Psoas muscle (tissue), 8 donors: Measurements from ENCODE around the gene VSNL1. TPM values are rescaled to one million over a fixed set of nuclear protein-coding genes. Genes with fewer than 3 reads are reported as not detected.

Experiments
- ATAC-seq, 4 donors: fragments of 200-7000 bp; cut with Tn5 transposase; one replicate each; pipeline ENCODE4 v1.9.1; 2020; ENCODE audit warnings: moderate library complexity in 3 of 4, mild to moderate bottlenecking in 2 of 4
- DNase-seq, 2 donors: peaks; one replicate each; pipeline ENCODE4 v3.0.0-alpha.2; 2020
- H3K27ac ChIP-seq: fragments of 200-600 bp; one replicate; pipeline ENCODE4 v1.8.0; 2022
- H3K27me3 ChIP-seq, 3 donors: fragments of 200-600 bp in 1 of 3; one replicate each; pipeline versions ENCODE4 v1.6.1 to v1.8.0; 2013 to 2022; ENCODE audit warnings: low read length in 2 of 3, mild to moderate bottlenecking in 2 of 3, moderate library complexity in 1 of 3; ENCODE audit not compliant: insufficient read depth in 3 of 3
- H3K36me3 ChIP-seq, 2 donors: fragments of 200-600 bp in 1 of 2; one replicate each; pipeline versions ENCODE4 v1.6.1 to v1.8.0; 2013 to 2022; ENCODE audit warnings: low read depth in 1 of 2, mild to moderate bottlenecking in 1 of 2, moderate library complexity in 1 of 2; ENCODE audit not compliant: insufficient read depth in 1 of 2
- H3K4me1 ChIP-seq: fragments of 200-600 bp; one replicate; pipeline ENCODE4 v1.8.0; 2022
- H3K4me3 ChIP-seq: fragments of 200-600 bp; one replicate; pipeline ENCODE4 v1.8.0; 2022; ENCODE audit warnings: mild to moderate bottlenecking
- H3K9me3 ChIP-seq: fragments of 200-600 bp; one replicate; pipeline ENCODE4 v1.8.0; 2022
- WGBS, 3 donors: extraction: QIAGEN DNeasy Blood & Tissue Kit; methylation state at CpG; one replicate each; pipeline versions ENCODE4 v1.1.6 to v1.1.7; 2013; 5-methylcytosine and 5-hydroxymethylcytosine counted together
- intact Hi-C, 2 donors: fragments of 100-400 bp; cut with DNase I; formaldehyde crosslinking; loops; one replicate each; pipeline versions ENCODE4 v1.11.0 to v1.14.2; 2022
- polyA plus RNA-seq, 3 donors: library from polyadenylated mRNA; stranded (reverse); fragments of 200-250 nt; gene quantifications; one replicate each; pipeline ENCODE4 v1.2.3, GENCODE V29; 2013
- total RNA-seq, 4 donors: library from RNA; stranded (reverse); fragmentation: NEBNext Ultra II Directional in 2 of 4; extraction: Animal tissue kit (Norgen Biotek cat#: 25700) in 2 of 4; gene quantifications; one replicate each; pipeline versions ENCODE4 v1.2.1 to v1.2.4, GENCODE V29; 2021 to 2023
- TF ChIP-seq, protein P1 (sequence below): fragments of 200-600 bp; IDR thresholded peaks from one replicate; pipeline ENCODE4 v1.8.0; 2022; ENCODE audit warnings: antibody characterized with exemption
- donor health status: healthy with polysubstance abuse.
- donor health status: DM: no; HTN: no; CAD: no; lungs with moderate emphysema.
- donor health status: Bipolar disorder and iron deficiency.
- donor health status: healthy.
- donor health status: DM: yes; HTN: yes; CAD: no.
- donor health status: DM: no; HTN: no; CAD: no.
- donor health status: DM: no; HTN: no; CAD: no.
- donor health status: DM: yes; HTN: yes; CAD: no.

Gene VSNL1
- total and polyA plus RNA-seq, 7 donors = 0.05 to 0.52 (median 0.19) TPM; not detected in 3

GRCh38 chr2:17606851-17607250, 66.4 kb downstream of the VSNL1 start:
- Histone ChIP-seq H3K9me3 (no peaks in the 10 kb centered on the region), H3K27me3 (no peaks in the 10 kb centered on the region), H3K4me1 (no peaks in the 10 kb centered on the region), H3K4me3 (no peak overlapping the region), H3K36me3 (no peaks in the 10 kb centered on the region), H3K27ac (no peak overlapping the region)
- intact Hi-C loops = no loop called here
- TF ChIP-seq, protein P1, sequence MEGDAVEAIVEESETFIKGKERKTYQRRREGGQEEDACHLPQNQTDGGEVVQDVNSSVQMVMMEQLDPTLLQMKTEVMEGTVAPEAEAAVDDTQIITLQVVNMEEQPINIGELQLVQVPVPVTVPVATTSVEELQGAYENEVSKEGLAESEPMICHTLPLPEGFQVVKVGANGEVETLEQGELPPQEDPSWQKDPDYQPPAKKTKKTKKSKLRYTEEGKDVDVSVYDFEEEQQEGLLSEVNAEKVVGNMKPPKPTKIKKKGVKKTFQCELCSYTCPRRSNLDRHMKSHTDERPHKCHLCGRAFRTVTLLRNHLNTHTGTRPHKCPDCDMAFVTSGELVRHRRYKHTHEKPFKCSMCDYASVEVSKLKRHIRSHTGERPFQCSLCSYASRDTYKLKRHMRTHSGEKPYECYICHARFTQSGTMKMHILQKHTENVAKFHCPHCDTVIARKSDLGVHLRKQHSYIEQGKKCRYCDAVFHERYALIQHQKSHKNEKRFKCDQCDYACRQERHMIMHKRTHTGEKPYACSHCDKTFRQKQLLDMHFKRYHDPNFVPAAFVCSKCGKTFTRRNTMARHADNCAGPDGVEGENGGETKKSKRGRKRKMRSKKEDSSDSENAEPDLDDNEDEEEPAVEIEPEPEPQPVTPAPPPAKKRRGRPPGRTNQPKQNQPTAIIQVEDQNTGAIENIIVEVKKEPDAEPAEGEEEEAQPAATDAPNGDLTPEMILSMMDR = no peak
- WGBS, 3 donors = 70 to 85% (median 80%) methylated on average over 2 of the region's 2 CpGs
- DNase-seq (no peak), ATAC-seq (no peak)

GRCh38 chr2:17607379-17607778, 66.9 kb downstream of the VSNL1 start:
- DNase-seq (no peak), ATAC-seq (no peak)
- TF ChIP-seq, protein P1 = no peak
- intact Hi-C loops = no loop called here
- Histone ChIP-seq H3K4me3 (no peak overlapping the region), H3K9me3 (no peaks in the 10 kb centered on the region), H3K36me3 (no peaks in the 10 kb centered on the region), H3K27ac (no peak overlapping the region), H3K27me3 (no peaks in the 10 kb centered on the region), H3K4me1 (no peaks in the 10 kb centered on the region)
- 48 to 52% (median 51%) methylated on average over 1 of the region's 1 CpG for WGBS, 3 donors

- TF ChIP-seq, protein P1 = no peak
- intact Hi-C loops = no loop called here
- no peaks in the 10 kb centered on the region for H3K36me3 ChIP-seq
- DNase-seq (no peak), ATAC-seq (no peak)
- no peak overlapping the region for H3K27ac ChIP-seq
- no peaks in the 10 kb centered on the region for H3K4me1 ChIP-seq
- no peaks in the 10 kb centered on the region for H3K9me3 ChIP-seq
- 48 to 54% (median 52%) methylated on average over 4 of the region's 4 CpGs for WGBS, 3 donors
- H3K4me3 ChIP-seq = no peak overlapping the region
- H3K27me3 ChIP-seq = no peaks in the 10 kb centered on the region
Observed at GRCh38 chr2:17608251-17608650, 67.8 kb downstream of the VSNL1 start.

- intact Hi-C loops = no loop called here
- Histone ChIP-seq H3K4me3 (no peak overlapping the region), H3K27ac (no peak overlapping the region), H3K36me3 (no peaks in the 10 kb centered on the region), H3K4me1 (no peaks in the 10 kb centered on the region), H3K27me3 (no peaks in the 10 kb centered on the region), H3K9me3 (no peaks in the 10 kb centered on the region)
- DNase-seq = no peak
- no peak for ATAC-seq
- TF ChIP-seq, protein P1 = no peak
- WGBS, 3 donors = 85% methylated on average over 3 of the region's 3 CpGs
Observed at GRCh38 chr2:17610521-17610920, 70.0 kb downstream of the VSNL1 start.

DNA sequence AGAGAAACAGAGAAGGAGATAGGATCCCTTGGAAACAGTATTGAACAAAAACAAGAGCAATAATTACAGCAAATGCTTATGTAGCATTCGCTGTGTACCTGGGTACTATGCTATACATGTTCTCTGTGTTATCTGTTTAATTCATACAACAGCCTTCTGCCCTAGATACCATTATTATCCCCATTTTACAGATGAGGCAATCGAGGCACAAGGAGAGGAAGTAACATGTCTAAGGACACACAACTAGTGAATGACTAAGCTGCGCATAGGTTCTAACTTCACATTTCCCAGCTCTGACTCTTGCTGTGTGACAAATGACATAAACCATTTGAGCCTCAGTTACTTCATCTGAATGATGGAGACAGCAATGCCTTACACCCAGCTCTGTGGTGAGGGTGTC, 70.5 kb downstream of the VSNL1 start:
- no peak overlapping the region for H3K4me3 ChIP-seq
- H3K27ac ChIP-seq = no peak overlapping the region
- no peaks in the 10 kb centered on the region for H3K4me1 ChIP-seq
- WGBS, 3 donors = 91 to 95% (median 95%) methylated on average over 3 of the region's 3 CpGs
- ATAC-seq (no peak), DNase-seq (no peak)
- no peaks in the 10 kb centered on the region for H3K36me3 ChIP-seq
- no peaks in the 10 kb centered on the region for H3K9me3 ChIP-seq
- TF ChIP-seq, protein P1 = no peak
- intact Hi-C loops = no loop called here
- no peaks in the 10 kb centered on the region for H3K27me3 ChIP-seq
